Measurements from ENCODE around the gene CD109.

Gene CD109

DNA sequence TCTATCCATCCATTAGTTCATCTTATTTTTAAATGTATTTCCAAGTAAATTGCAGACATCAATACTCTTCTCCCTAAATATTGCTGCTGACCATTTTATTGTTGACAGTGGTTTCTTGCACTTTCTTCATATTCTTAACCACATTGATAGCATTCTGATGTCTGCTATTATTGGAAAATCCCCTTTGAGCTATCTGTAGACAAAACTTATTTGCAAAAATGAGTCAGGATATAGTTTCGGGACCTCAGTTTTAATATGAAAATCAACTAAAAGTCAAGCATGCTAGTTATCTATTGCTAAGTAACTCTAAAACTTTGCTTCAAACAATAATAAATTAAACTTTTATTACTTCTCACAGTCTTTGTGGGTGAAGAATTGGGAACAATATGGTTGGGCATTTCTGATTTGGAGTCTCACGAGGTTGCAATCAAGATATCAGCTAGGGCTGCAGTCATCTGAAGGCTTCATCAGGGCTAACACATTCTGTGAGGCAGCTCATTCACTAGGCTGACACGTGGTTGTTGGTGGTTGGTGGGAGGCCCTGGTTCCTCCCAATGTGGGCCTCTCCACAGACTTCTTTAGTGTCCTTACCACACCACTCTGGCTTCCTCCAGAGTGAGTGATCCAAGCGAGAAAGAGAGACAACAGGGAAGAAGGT, 32.7 kb downstream of the CD109 start:
- DNase-seq = no peak

- no peak for DNase-seq
Measured at GRCh38 chr6:73731285-73731684, 35.3 kb downstream of the CD109 start.

- peak; percentile 4 for DNase-seq
Measured at GRCh38 chr6:73732845-73733675, 37.1 kb downstream of the CD109 start.

DNA sequence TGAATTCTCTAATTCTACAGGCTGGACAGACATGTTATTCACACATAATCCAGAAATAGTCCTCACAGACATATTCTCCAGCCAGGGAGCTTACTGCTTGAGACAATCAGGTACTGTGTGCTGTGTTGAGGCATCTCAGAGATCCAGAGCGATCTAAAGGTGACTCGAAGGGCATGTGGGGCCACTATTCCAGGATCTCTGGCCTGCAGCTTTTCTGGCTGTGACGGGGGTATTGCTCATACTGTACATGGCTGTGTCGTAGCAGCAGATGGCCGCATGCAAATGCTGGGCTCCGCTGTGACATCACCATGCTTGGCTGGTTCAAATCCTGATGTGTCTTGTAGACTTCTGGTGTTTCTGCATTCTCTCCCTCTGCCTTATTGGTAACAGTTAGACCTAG, 37.8 kb downstream of the CD109 start:
- DNase-seq = no peak

DNA sequence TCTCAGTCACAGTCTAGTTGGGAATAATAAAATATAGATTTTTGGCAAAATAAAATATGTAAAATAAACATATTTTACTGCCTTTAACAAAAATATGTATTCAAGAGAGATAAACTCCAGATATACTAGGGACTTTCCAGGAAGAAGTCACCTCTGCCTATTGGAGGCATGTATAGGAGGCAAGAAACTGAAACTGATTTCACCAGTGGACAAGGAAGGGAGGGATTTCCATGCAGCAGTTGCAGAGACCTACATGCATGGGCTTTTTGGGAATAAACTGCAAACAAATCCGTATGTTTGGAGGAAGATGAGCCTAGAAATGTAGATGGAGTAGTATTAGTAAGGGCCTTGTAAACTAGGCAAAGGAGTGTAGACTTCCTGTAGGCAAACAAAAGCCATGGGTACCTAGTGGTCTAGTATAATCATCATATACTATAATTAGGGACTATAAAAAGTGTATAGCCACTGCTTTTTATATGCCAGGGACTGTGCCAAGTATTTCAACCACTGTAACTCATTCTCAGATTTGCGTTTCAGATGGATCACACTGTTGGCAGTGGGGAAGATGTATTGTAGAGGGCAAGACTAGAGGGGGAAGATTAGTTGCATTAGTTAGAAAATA, 38.9 kb downstream of the CD109 start:
- no peak for DNase-seq

- DNase-seq = no peak
Measured at GRCh38 chr6:73738367-73739028, 42.5 kb downstream of the CD109 start.

- no peak for DNase-seq
Measured at GRCh38 chr6:73739096-73739495, 43.1 kb downstream of the CD109 start.

- DNase-seq = no peak
Measured at GRCh38 chr6:73742433-73742832, 46.4 kb downstream of the CD109 start.

DNA sequence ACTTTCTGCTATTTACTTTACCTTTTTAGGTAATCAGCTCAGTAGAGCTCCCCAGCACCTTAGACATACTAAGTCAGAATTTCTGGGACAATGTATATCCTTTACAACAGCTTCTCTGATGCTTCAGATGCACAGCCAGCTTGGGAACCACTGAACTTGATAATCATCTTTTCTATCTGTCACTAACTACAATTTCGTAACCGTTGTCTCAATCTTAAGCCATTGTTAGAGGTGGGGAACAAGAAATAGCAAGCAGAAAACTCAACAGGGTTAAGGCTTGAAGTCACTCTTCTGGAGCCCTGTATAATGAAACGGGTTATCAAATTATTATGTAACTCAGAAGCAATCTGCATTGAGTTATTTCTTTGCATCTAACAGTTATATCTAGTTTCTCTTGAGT, 47.1 kb downstream of the CD109 start:
- DNase-seq = no peak

GRCh38 chr6:73743556-73743955, 47.6 kb downstream of the CD109 start:
- DNase-seq = no peak

DNA sequence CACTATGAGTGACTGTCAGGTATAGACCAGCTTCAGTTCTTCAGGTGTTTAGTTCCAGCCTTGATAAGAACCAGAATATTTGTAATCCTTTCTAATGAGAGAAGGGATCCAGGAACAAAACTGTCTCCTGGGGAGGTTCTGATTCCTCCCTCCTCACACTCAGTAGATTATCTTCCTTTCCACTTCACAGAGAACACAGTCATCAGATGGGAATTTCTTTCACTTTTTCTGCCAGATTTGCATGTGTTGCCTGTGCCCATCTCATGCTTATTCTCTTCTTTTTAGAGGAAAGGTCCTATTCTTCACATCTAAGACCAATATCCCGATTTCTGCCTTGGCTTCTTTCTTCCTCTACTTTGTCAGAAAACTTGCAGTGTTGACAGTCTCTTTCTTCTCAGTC, 50.8 kb downstream of the CD109 start:
- DNase-seq = no peak

- DNase-seq = no peak
Measured at GRCh38 chr6:73747289-73747688, 51.3 kb downstream of the CD109 start.

DNA sequence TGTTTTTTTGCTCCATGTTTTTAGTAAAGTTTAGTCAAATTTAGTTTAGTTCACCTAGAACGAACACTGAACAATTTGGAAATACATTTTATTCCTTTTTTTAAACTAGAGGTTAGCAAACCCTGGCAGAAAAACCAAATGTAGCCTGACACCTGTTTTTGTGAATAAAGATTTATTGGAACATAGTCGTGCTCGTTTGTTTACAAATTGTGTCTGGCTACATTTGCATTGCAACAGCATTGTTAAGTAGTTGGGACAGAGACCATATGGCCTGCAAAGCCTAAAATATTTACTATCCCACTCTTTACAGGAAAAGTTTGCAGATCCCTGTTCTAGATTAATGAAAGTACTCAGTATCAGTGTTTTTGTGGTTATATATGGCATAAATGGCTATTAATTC, 56.9 kb downstream of the CD109 start:
- no peak for DNase-seq

GRCh38 chr6:73766040-73766439, 70.0 kb downstream of the CD109 start:
- no peak for DNase-seq

- no peak for DNase-seq
Measured at GRCh38 chr6:73768558-73768957, 72.6 kb downstream of the CD109 start.

DNA sequence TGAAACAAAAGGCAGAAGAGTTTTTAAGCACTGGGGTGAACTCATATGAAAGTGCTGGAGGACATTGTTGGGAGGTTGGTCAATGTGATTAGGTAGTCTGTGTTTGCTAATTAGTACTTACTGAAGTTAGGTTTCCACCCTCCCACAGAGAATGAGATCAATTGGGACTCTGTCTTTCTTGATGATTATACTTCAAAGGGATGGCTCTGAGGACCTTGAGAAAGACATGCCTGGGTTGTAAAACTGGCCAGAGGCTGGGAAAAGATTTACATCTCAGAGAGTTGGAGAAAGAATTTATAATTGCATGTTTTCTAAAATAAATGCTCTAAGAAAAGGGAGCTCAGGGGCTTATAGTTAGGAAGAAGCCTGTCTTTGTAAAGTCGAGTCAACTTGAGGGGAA, 74.0 kb downstream of the CD109 start:
- DNase-seq = no peak

DNA sequence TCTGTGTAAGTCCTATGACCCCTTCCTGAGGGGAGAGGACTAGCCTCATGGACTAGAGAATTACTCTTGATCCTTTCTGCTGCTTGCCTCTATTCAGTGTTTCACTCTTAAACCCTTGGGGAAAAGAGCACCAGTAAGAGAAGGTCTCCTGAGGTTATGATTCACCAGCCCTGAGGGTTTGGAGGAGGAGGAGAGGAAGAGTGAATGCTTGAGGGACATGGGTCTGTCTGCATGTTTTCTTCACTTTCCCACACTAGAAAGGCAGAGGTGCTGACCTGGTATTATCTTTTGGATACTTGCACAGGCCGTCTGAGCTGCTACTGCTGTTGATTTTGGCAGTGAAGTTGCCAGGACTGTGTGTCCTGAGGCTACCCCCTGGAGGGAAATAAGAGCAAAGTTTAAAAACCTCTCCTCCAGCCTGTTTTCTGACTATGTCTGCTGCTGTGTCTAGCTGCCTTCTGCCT, 78.3 kb downstream of the CD109 start:
- no peak for DNase-seq

DNA sequence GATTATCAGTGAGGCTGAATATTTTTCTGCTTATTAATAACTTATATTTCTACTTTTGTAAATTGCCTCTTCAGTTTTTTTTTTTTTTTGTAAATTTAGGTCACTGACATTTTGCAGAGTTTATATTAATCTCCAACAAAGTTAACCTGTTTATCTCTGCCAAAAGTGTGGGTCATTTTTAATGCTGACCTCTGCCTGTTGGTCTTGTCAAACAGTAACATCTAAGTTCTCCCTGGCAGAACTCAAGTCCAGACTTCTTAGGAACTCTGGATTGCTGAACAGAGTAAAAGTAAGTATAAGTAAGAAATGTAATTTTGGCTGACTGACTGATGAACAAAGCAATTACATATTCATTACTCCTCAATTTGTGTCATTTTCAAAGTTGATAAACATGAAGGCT, 83.9 kb downstream of the CD109 start:
- no peak for DNase-seq

GRCh38 chr6:73782911-73783310, 86.9 kb downstream of the CD109 start:
- DNase-seq = no peak

- DNase-seq = no peak
Measured at GRCh38 chr6:73784726-73785505, 88.9 kb downstream of the CD109 start.

- DNase-seq = no peak
Measured at GRCh38 chr6:73790574-73790973, 94.6 kb downstream of the CD109 start.

- DNase-seq = no peak
Measured at GRCh38 chr6:73791336-73791735, 95.3 kb downstream of the CD109 start.

DNA sequence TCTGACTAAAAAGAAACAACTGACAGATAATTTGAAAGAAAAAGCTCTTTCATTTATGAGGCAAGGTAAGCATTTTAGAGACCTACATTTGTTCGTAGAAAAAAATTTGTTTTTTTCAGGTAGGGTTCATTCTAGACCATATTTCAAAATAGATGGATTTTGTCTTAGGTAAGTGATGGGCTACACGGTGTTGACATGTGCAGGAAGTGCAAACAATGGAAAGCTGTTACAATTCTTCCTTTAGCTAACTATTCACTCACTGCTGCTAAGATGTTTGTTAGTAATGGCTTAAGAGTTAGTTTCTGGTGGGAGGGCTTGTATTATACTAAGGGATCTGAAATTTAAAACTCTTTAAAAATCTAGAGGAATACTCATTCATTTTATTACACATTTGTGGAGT, 96.7 kb downstream of the CD109 start:
- DNase-seq = no peak

All from NCI-H187 treated with DMSO at 0.1 percent for 48 hours (cell line).